Panc1 (cell line): ENCODE measurements around the gene EYA2.

Source experiments
- POLR2AphosphoS5 ChIP-seq: IDR thresholded peaks from 2 replicates; pipeline ENCODE4 v1.6.1; 2012; ENCODE audit warnings: mild to moderate bottlenecking, low read depth, low read length, moderate library complexity
- REST ChIP-seq, 2 experiments: IDR thresholded peaks; 2 replicates each; pipeline ENCODE4 v1.6.1; 2011 to 2012; ENCODE audit warnings: low read depth in 2 of 2, control low read depth in 1 of 2, low read length in 1 of 2, mild to moderate bottlenecking in 1 of 2, moderate library complexity in 1 of 2; ENCODE audit not compliant: insufficient read depth in 1 of 2

- TF ChIP-seq POLR2AphosphoS5 (no peak), REST (IDR thresholded peaks at IDR 0.05; ENCODE audit: insufficient read depth in 1 of 2, low read depth in 2 of 2, low read length in 1 of 2) (no peak)
These were observed 301.7 kb downstream of the EYA2 start for GRCh38 chr20:47196091-47197081.
